H1 (cell line): ENCODE data around the gene ERGIC3. TPM values are rescaled to one million over a fixed set of nuclear protein-coding genes. Genes with fewer than 3 reads are reported as not detected.

ENCODE experiments used
- CTCF ChIA-PET: fragments of 300-600 bp; sonication (Branson Sonifier 250); formaldehyde crosslinking; loops from one replicate; lab custom pipeline; 2021; ENCODE audit not compliant: partially characterized antibody; lab: Charles Lee
- POLR2A ChIA-PET: fragments of 300-600 bp; sonication (Branson Sonifier 250); formaldehyde crosslinking; loops from one replicate; lab custom pipeline; 2021; ENCODE audit warnings: inconsistent platforms; ENCODE audit not compliant: partially characterized antibody; lab: Charles Lee
- DNase-seq, 2 experiments: peaks; one replicate each; pipeline versions ENCODE4 v3.0.0 to v3.0.0-alpha.2; 2010 to 2022; ENCODE audit warnings: low spot score in 2 of 2, low read depth in 1 of 2, mixed read lengths in 1 of 2
- FAIRE-seq: peaks from 2 replicates; lab custom pipeline; 2011; peaks lifted over from hg19 to GRCh38; lab: Jason Lieb, UNC
- H2AFZ ChIP-seq: 2 replicates; pipeline ENCODE4 v1.8.1; 2012; ENCODE audit warnings: low read length, inconsistent platforms
- H2AK5ac ChIP-seq: 2 replicates; pipeline ENCODE4 v1.6.1; 2013; ENCODE audit warnings: low read depth, low read length
- H2BK120ac ChIP-seq: replicated peaks from 2 replicates; pipeline ENCODE3; 2013; ENCODE audit warnings: low read depth, low read length, inconsistent platforms
- H2BK12ac ChIP-seq: 2 replicates; pipeline ENCODE4 v1.6.1; 2013; ENCODE audit warnings: low read depth, low read length
- H2BK15ac ChIP-seq: 2 replicates; pipeline ENCODE4 v1.6.1; 2013; ENCODE audit warnings: low read length
- H2BK20ac ChIP-seq: 2 replicates; pipeline ENCODE4 v1.6.1; 2013; ENCODE audit warnings: low read length
- H2BK5ac ChIP-seq: 2 replicates; pipeline ENCODE4 v1.6.1; 2013; ENCODE audit warnings: low read depth, low read length
- H3K14ac ChIP-seq: 2 replicates; pipeline ENCODE4 v1.6.1; 2013; ENCODE audit warnings: inconsistent platforms; ENCODE audit not compliant: insufficient read length
- H3K18ac ChIP-seq: 2 replicates; pipeline ENCODE4 v1.6.1; 2013; ENCODE audit warnings: low read length; ENCODE audit errors: extremely low read depth
- H3K23ac ChIP-seq: 2 replicates; pipeline ENCODE4 v1.6.1; 2013; ENCODE audit warnings: inconsistent platforms; ENCODE audit not compliant: insufficient read length
- H3K23me2 ChIP-seq: 2 replicates; pipeline ENCODE4 v1.6.1; 2013; ENCODE audit warnings: low read depth, low read length
- H3K27ac ChIP-seq: 2 replicates; pipeline ENCODE4 v1.6.1; 2011; ENCODE audit warnings: low read depth, low read length, inconsistent platforms
- H3K27me3 ChIP-seq, 4 experiments: replicated peaks in 1 of 4; 1 replicate in 1 of 4; 2 replicates in 3 of 4; pipeline versions ENCODE4 v1.6.1 to v1.8.1; 2011 to 2013; ENCODE audit warnings: low read length in 3 of 4, mild to moderate bottlenecking in 3 of 4, inconsistent platforms in 2 of 4, mixed read lengths in 2 of 4, moderate library complexity in 1 of 4; ENCODE audit not compliant: control insufficient read depth in 3 of 4, insufficient read depth in 3 of 4; ENCODE audit errors: extremely low read depth in 1 of 4
- H3K36me3 ChIP-seq, 4 experiments: 2 replicates each; pipeline versions ENCODE4 v1.6.1 to v1.8.1; 2011 to 2013; ENCODE audit warnings: mild to moderate bottlenecking in 4 of 4, low read length in 3 of 4, moderate library complexity in 2 of 4, control low read depth in 1 of 4, inconsistent platforms in 1 of 4; ENCODE audit not compliant: insufficient read depth in 4 of 4, control insufficient read depth in 2 of 4
- H3K4ac ChIP-seq: replicated peaks from 2 replicates; pipeline ENCODE3; 2013; ENCODE audit warnings: low read length, low read depth, mixed read lengths, inconsistent platforms; ENCODE audit not compliant: insufficient read length
- H3K4me1 ChIP-seq, 4 experiments: replicated peaks in 1 of 4; 1 replicate in 1 of 4; 2 replicates in 3 of 4; pipeline versions ENCODE4 v1.6.1 to v1.8.1; 2011 to 2013; ENCODE audit warnings: low read length in 3 of 4, inconsistent platforms in 2 of 4, mixed read lengths in 1 of 4; ENCODE audit not compliant: insufficient read depth in 4 of 4, control insufficient read depth in 3 of 4
- H3K4me2 ChIP-seq, 2 experiments: 2 replicates each; pipeline versions ENCODE4 v1.6.1 to v1.8.1; 2011 to 2013; ENCODE audit warnings: low read depth in 2 of 2, low read length in 2 of 2, control low read depth in 1 of 2, inconsistent platforms in 1 of 2, mild to moderate bottlenecking in 1 of 2; ENCODE audit not compliant: insufficient read depth in 1 of 2
- H3K4me3 ChIP-seq, 4 experiments: fragments of 200-600, 300-600 bp in 1 of 4; sonication (generic), shearing (Covaris generic), sonication (Bioruptor Twin) in 1 of 4; 2 replicates each; pipeline versions ENCODE4 v1.5.1 to v1.8.1; 2011 to 2016; ENCODE audit warnings: low read length in 4 of 4, low read depth in 3 of 4, control low read depth in 2 of 4, inconsistent platforms in 2 of 4, mild to moderate bottlenecking in 2 of 4, mixed read lengths in 1 of 4, moderate library complexity in 1 of 4; ENCODE audit not compliant: insufficient read depth in 2 of 4; ENCODE audit errors: extremely low read depth in 1 of 4
- H3K56ac ChIP-seq: replicated peaks from 2 replicates; pipeline ENCODE3; 2013; ENCODE audit warnings: low read depth, mild to moderate bottlenecking, mixed read lengths, low read length, inconsistent platforms; ENCODE audit not compliant: insufficient read length
- H3K79me1 ChIP-seq: 2 replicates; pipeline ENCODE4 v1.6.1; 2013; ENCODE audit warnings: low read depth, low read length, control low read depth
- H3K79me2 ChIP-seq, 2 experiments: 2 replicates each; pipeline versions ENCODE4 v1.6.1 to v1.8.1; 2012 to 2013; ENCODE audit warnings: low read length in 2 of 2, mild to moderate bottlenecking in 2 of 2, inconsistent platforms in 1 of 2; ENCODE audit not compliant: insufficient read depth in 2 of 2, control insufficient read depth in 1 of 2
- H3K9ac ChIP-seq, 4 experiments: replicated peaks in 1 of 4; 1 replicate in 1 of 4; 2 replicates in 3 of 4; pipeline versions ENCODE4 v1.6.1 to v1.8.1; 2011 to 2013; ENCODE audit warnings: low read depth in 3 of 4, low read length in 3 of 4, control low read depth in 2 of 4, mild to moderate bottlenecking in 2 of 4, moderate library complexity in 2 of 4, inconsistent platforms in 1 of 4; ENCODE audit errors: extremely low read depth in 1 of 4
- H3K9me3 ChIP-seq, 2 experiments: 2 replicates each; pipeline versions ENCODE4 v1.6.1 to v1.8.1; 2012 to 2013; ENCODE audit warnings: mild to moderate bottlenecking in 2 of 2, moderate library complexity in 2 of 2, control low read depth in 1 of 2, inconsistent platforms in 1 of 2, low read depth in 1 of 2, low read length in 1 of 2, mixed read lengths in 1 of 2; ENCODE audit not compliant: insufficient read depth in 2 of 2
- H4K20me1 ChIP-seq, 2 experiments: replicated peaks in 1 of 2; 2 replicates each; pipeline versions ENCODE3 to v1.8.1; 2011 to 2013; ENCODE audit warnings: inconsistent platforms in 2 of 2, low read length in 2 of 2, mild to moderate bottlenecking in 1 of 2; ENCODE audit not compliant: insufficient read depth in 2 of 2, control insufficient read depth in 1 of 2
- H4K5ac ChIP-seq: 2 replicates; pipeline ENCODE4 v1.6.1; 2013; ENCODE audit warnings: low read length, low read depth, mixed read lengths, inconsistent platforms; ENCODE audit not compliant: insufficient read length
- H4K8ac ChIP-seq: 2 replicates; pipeline ENCODE4 v1.8.0; 2013; ENCODE audit warnings: mild to moderate bottlenecking, moderate library complexity, low read length, inconsistent platforms; ENCODE audit not compliant: insufficient read depth; ENCODE audit errors: extremely low read depth
- H4K91ac ChIP-seq: replicated peaks from 2 replicates; pipeline ENCODE3; 2013; ENCODE audit warnings: low read length, mixed read lengths, inconsistent platforms; ENCODE audit not compliant: insufficient read length
- ASH2L ChIP-seq: fragments of 200-600, 300-600 bp; sonication (generic); IDR thresholded peaks from one replicate; pipeline ENCODE4 v1.7.1; 2017; ENCODE audit warnings: low read length
- CHD1 ChIP-seq: IDR thresholded peaks from 2 replicates; pipeline ENCODE4 v1.6.1; 2012; ENCODE audit warnings: low read depth, low read length, improper control_type of control experiment
- GTF2F1 ChIP-seq: IDR thresholded peaks from 2 replicates; pipeline ENCODE4 v1.6.1; 2012; ENCODE audit warnings: low read depth, low read length, improper control_type of control experiment, borderline replicate concordance
- RFX5 ChIP-seq: IDR thresholded peaks from 2 replicates; pipeline ENCODE4 v1.6.1; 2011; ENCODE audit warnings: low read depth, low read length, improper control_type of control experiment, borderline replicate concordance
- TAF7 ChIP-seq: optimal IDR thresholded peaks from 2 replicates; pipeline ENCODE3; 2011; ENCODE audit warnings: low read depth, mild to moderate bottlenecking, inconsistent platforms, low read length, moderate library complexity, borderline replicate concordance
- WGBS, 2 experiments: shearing (Covaris generic) in 1 of 2; methylation state at CpG; one replicate each; pipeline versions ENCODE4 v1.1.6 to v1.1.7; 2013 to 2015; ENCODE audit warnings: low lambda C conversion rate in 2 of 2, mixed read lengths in 2 of 2, inconsistent platforms in 1 of 2, low coverage in 1 of 2, missing lambda C conversion rate in 1 of 2; ENCODE audit not compliant: insufficient replicate concordance in 2 of 2, insufficient coverage in 1 of 2, insufficient read length in 1 of 2; ENCODE audit errors: extremely low coverage in 1 of 2, missing lambda C conversion rate in 1 of 2; 5-methylcytosine and 5-hydroxymethylcytosine counted together
- polyA plus RNA-seq, 7 experiments: library from polyadenylated mRNA; depleted of rRNA in 3 of 7; stranded (reverse) in 5 of 7; unstranded in 2 of 7; fragments of >200 nt in 5 of 7; fragments of 200-250 nt in 2 of 7; gene quantifications; 1 replicate in 5 of 7; 2 replicates in 1 of 7; 4 replicates in 1 of 7; pipeline versions ENCODE4 v1.2.1 to v1.2.3, GENCODE V29; 2011 to 2013; ENCODE audit warnings: missing spikeins in 2 of 7, mixed read lengths in 2 of 7
- total RNA-seq: library from RNA; stranded (reverse); fragmentation: NEBNext Ultra II Directional; extraction: Animal tissue kit (Norgen Biotek cat#: 25700); gene quantifications from 2 replicates; pipeline ENCODE4 v1.2.1, GENCODE V29; 2021
- TF ChIP-seq, protein P1 (sequence below): IDR thresholded peaks from 2 replicates; pipeline ENCODE4 v1.6.1; 2011; ENCODE audit warnings: low read depth, mild to moderate bottlenecking, low read length; ENCODE audit not compliant: insufficient read depth

ERGIC3 gene
- total and polyA plus RNA-seq, 2 of the 8 experiments (the other 6 are each of a cell fraction or from before 2014, with no cell fraction given): 178 to 341 TPM

DNA sequence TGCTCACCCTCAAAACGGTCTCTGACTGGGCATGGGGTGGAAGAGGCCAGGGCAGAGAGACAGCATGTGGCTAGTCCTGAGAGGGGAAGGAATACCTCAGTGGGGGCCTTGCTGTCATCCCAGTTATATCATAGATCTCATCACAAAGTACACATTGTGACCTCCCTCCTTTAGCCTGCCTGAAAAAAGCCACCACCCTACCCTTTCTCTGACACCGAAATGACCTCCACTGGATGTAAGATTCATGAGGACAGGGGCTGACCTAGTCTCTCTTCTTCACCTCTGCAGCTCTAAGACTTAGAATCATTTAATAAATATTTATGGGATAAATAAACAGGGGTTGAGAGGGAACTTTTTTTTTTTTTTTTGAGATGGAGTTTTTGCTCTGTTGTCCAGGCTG is 12.3 kb upstream of the ERGIC3 start, which contains the start of gene C20orf173:
Gene C20orf173, minus strand, starts transcription at position 101 of the 400 bp plus-strand sequence. CDS start 279 bp downstream, outside the sequence.
- no peak within 1 kb of the TSS for H2BK120ac ChIP-seq
- H3K4ac ChIP-seq: no peak within 1 kb of the TSS
- no peak within 1 kb of the TSS for H3K23ac ChIP-seq
- FAIRE-seq (no peak), DNase-seq (no peak)
- no peak within 1 kb of the TSS for H3K4me3 ChIP-seq
- H3K23me2 ChIP-seq: no peaks in the 10 kb centered on the region
- no peak within 1 kb of the TSS for H2AFZ ChIP-seq
- H3K27me3 ChIP-seq: no peaks in the 10 kb centered on the region
- H3K36me3 ChIP-seq: no peaks in the 10 kb centered on the region
- H2BK12ac ChIP-seq: no peak within 1 kb of the TSS
- no peak for TF ChIP-seq TAF7
- TF ChIP-seq GTF2F1: no peak
- TF ChIP-seq, protein P1, sequence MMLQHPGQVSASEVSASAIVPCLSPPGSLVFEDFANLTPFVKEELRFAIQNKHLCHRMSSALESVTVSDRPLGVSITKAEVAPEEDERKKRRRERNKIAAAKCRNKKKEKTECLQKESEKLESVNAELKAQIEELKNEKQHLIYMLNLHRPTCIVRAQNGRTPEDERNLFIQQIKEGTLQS: no peak
- TF ChIP-seq RFX5: no peak
- TF ChIP-seq CHD1: no peak
- TF ChIP-seq ASH2L: no peak
- H3K9ac ChIP-seq: no peak within 1 kb of the TSS
- no peak within 1 kb of the TSS for H2BK5ac ChIP-seq
- H4K8ac ChIP-seq: peak within 1 kb of the TSS; percentile 57; the same call in 1 of the 2 replicates
- H3K56ac ChIP-seq: no peak within 1 kb of the TSS
- H2BK15ac ChIP-seq: no peak within 1 kb of the TSS
- no peak within 1 kb of the TSS for H4K5ac ChIP-seq
- H2BK20ac ChIP-seq: no peak within 1 kb of the TSS
- H3K18ac ChIP-seq: no peak within 1 kb of the TSS
- peaks cover 4 to 6% of the 10 kb centered on the region in 2 experiments; a peak in 2 of 4 replicates for H3K9me3 ChIP-seq
- no peak within 1 kb of the TSS for H3K27ac ChIP-seq
- H4K20me1 ChIP-seq: no peaks in the 10 kb centered on the region
- POLR2A ChIA-PET: interaction anchor here (0.6 to 0.7 kb wide), 2 partner anchors 213 to 229 kb away, joined by 3 to 5 read pairs; partner anchors contain the start of gene RBM39
- no peaks in the 10 kb centered on the region for H3K79me1 ChIP-seq
- no peak within 1 kb of the TSS for H3K14ac ChIP-seq
- 91 to 100% methylated on average over 1 to 2 of the region's 2 CpGs for WGBS, 2 experiments
- H3K79me2 ChIP-seq: no peaks in the 10 kb centered on the region
- no peaks in the 10 kb centered on the region for H3K4me1 ChIP-seq
- H4K91ac ChIP-seq: no peak within 1 kb of the TSS
- no peak within 1 kb of the TSS for H2AK5ac ChIP-seq
- CTCF ChIA-PET: interaction anchor here (1.6 kb wide), 1 partner anchor 24 kb away, joined by 3 read pairs; no protein-coding TSS in a partner anchor
- H3K4me2 ChIP-seq: no peak within 1 kb of the TSS
